ENCODE measurements around the gene ZXDC.
A peak's percentile ranks its signal among the peaks of the same experiment; 100 is the strongest.

Gene ZXDC

DNA sequence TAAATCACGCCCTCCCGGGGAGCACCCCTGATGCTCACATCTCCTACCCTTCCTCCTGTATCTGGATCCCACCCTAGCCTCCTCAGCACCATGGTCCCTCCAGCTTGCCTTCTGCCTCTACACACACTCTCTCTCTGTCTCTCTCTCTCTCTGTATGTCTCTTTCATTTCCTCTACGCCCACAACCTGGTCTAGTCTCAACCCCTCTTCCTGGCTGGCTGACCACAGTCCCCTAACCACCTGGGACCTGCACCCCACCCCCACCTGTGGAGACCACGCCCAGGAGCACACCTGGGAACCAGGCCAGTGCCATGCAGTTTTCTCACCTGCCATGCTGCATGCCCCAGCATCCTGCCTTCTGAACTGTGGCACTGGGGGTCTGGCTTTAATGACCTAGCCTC, 84.9 kb downstream of the ZXDC start:
- DNase-seq, result no peak

DNA sequence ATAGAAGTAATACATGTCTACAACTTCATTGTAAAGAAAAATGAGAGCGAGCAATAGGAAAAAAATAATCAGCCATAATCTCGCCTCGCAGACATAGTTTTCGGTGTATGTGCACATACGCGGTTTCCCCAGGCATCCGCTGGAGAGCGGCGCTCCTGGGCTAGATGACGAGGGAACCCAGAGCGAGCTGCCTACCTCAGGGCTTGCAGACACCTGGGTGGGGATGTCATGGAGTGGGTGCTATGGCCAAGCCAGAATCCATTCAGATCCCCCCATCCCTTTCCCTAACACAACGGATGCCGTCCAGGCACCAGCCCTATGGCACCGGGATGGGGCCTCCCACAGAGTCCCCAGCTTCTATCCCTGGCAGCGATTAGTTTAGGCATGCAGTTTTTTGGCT, 85.5 kb downstream of the ZXDC start:
- no peak for DNase-seq

DNA sequence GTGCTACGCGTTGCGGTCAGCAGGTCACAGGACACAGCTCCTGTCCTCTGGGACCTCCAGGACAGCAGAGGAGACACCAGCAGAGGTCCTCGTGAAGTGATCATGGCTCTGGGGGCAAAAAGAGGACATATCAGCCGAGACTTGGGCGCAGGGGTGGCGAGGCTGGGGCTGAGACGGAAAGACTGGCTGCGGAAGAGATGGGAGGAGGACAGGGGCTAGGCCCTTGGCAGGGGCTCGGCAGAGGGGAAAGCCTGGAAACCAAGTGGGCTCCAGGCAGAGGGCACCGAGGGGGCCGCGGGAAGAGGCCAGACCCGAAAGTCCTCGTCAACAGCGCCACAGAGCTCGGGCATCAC, 85.9 kb downstream of the ZXDC start:
- DNase-seq, result no peak

DNA sequence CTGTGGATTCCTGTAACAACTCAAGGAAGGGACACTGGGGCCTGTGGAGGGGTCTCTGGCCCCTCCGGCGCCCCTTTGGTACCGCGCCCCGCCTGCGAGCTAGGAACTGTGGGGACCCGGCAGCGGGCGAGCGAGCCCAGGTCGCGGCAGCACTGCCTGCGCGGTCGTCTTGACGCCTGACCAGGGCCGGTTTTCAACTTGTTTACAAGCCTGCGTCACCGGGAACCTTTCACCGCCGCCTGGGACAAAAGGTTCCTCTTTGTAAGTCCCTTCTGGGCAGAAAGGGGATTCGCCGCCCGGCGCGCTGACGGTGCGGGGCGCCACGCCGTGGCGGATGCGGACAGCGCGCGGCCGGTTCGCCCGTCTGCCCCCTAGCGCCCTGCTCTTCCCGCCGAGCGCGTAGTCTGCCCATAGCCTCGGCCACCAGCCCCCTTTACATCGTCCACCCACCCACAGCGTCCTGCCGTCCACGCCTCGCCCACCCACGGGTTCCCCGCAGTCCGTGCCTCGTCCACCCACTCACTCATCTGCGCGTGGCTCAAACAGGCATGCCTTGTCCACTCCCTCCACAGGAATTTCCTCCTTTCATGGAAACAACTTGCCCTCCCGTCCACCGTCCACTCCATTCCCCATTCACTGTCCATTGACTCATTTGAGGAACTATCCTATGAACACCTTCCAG, 86.4 kb downstream of the ZXDC start:
- DNase-seq, result peak; percentile 58 to 67
